ENCODE measurements around the gene SLC9A4.

The SLC9A4 gene

GRCh38 chr2:102487761-102488462, 14.9 kb downstream of the SLC9A4 start:
- no peak overlapping the region for H3K4me3 ChIP-seq (replicated peaks; ENCODE audit: insufficient read depth, low read length)
- DNase-seq (ENCODE audit: low read depth in 1 of 2, low spot score in 1 of 2): peak; percentile 18 to 29
- peak overlapping the region; percentile 8 for H3K27ac ChIP-seq (replicated peaks)
- no peaks in the 10 kb centered on the region for H3K27me3 ChIP-seq (ENCODE audit: insufficient read depth, poor library complexity, severe bottlenecking)
- TF ChIP-seq GABPA (IDR thresholded peaks at IDR 0.05; ENCODE audit: low read depth) (no peak), SPI1 (IDR thresholded peaks at IDR 0.05; ENCODE audit: borderline replicate concordance, low read depth) (no peak), POLR2AphosphoS5 (IDR thresholded peaks at IDR 0.05; ENCODE audit: low read depth) (no peak; the same call in 1 of the 2 replicates), CTCF (IDR thresholded peaks at IDR 0.05; ENCODE audit: insufficient read depth, low read length) (no peak), REST (IDR thresholded peaks at IDR 0.05; ENCODE audit: insufficient replicate concordance, low read depth) (no peak)

GRCh38 chr2:102489646-102490045, 16.6 kb downstream of the SLC9A4 start:
- no peak for TF ChIP-seq CTCF (IDR thresholded peaks at IDR 0.05; ENCODE audit: insufficient read depth, low read length)
- no peak for TF ChIP-seq REST (IDR thresholded peaks at IDR 0.05; ENCODE audit: insufficient replicate concordance, low read depth)
- TF ChIP-seq GABPA (IDR thresholded peaks at IDR 0.05; ENCODE audit: low read depth): no peak; the same call in 1 of the 2 replicates
- peak; percentile 92 for TF ChIP-seq SPI1 (IDR thresholded peaks at IDR 0.05; ENCODE audit: borderline replicate concordance, low read depth)
- TF ChIP-seq POLR2AphosphoS5 (IDR thresholded peaks at IDR 0.05; ENCODE audit: low read depth): peak; percentile 63; the same call in 1 of the 2 replicates
- Histone ChIP-seq H3K27ac (replicated peaks) (peak overlapping the region; percentile 69), H3K4me3 (replicated peaks; ENCODE audit: insufficient read depth, low read length) (no peak overlapping the region), H3K27me3 (ENCODE audit: insufficient read depth, poor library complexity, severe bottlenecking) (no peaks in the 10 kb centered on the region)
- peak; percentile 79 to 92 for DNase-seq (ENCODE audit: low read depth in 1 of 2, low spot score in 1 of 2)

- Histone ChIP-seq H3K27me3 (ENCODE audit: insufficient read depth, poor library complexity, severe bottlenecking) (no peaks in the 10 kb centered on the region), H3K27ac (replicated peaks) (no peak overlapping the region), H3K4me3 (replicated peaks; ENCODE audit: insufficient read depth, low read length) (no peak overlapping the region)
- no peak for DNase-seq (ENCODE audit: low read depth in 1 of 2, low spot score in 1 of 2)
- TF ChIP-seq POLR2AphosphoS5 (IDR thresholded peaks at IDR 0.05; ENCODE audit: low read depth) (no peak), GABPA (IDR thresholded peaks at IDR 0.05; ENCODE audit: low read depth) (no peak)
Observed at GRCh38 chr2:102492006-102492405, 19.0 kb downstream of the SLC9A4 start.

DNA sequence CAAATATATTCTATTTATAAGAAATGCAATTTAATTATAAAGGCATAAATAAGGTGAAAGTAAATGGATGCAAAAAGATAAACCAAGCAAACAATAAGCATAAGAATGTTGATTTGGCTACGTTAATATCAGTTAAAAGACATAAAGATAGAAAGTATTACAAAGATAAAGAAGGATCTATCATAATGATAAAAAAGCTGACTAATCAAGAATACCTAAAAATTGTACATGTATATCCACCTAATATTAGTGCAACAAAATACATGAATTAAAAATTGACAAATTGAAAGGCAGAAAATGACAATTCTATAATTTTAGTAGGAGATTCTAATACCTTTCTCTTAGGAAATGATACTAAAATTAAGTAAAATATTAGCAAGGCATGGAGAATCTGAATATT, 21.5 kb downstream of the SLC9A4 start:
- Histone ChIP-seq H3K27me3 (ENCODE audit: insufficient read depth, poor library complexity, severe bottlenecking) (no peaks in the 10 kb centered on the region), H3K4me3 (replicated peaks; ENCODE audit: insufficient read depth, low read length) (no peak overlapping the region), H3K27ac (replicated peaks) (no peak overlapping the region)
- TF ChIP-seq POLR2AphosphoS5 (IDR thresholded peaks at IDR 0.05; ENCODE audit: low read depth) (no peak), CTCF (IDR thresholded peaks at IDR 0.05; ENCODE audit: insufficient read depth, low read length) (no peak), SPI1 (IDR thresholded peaks at IDR 0.05; ENCODE audit: borderline replicate concordance, low read depth) (no peak), GABPA (IDR thresholded peaks at IDR 0.05; ENCODE audit: low read depth) (no peak), REST (IDR thresholded peaks at IDR 0.05; ENCODE audit: insufficient replicate concordance, low read depth) (no peak)
- no peak for DNase-seq (ENCODE audit: low read depth in 1 of 2, low spot score in 1 of 2)

All from HL-60 (cell line).